ENCODE data around the gene CDH20.

DNA sequence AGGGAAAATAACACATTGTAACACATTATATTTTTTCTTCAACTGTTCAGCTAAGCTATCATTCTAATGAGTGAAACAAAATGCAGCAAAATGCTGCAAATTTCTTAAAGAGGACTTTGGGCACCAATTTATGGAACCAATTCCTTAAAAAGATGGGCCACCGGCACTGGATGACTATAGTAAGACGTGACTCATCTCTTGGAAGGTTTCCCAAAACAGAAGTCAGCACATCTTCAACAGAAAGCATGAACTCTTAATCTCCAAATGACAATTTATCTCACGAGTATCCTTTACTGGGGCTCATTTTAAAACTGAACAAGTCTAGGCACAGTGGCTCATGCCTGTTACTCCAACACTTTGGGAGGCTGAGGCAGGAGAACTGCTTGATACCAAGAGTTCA is 213.4 kb downstream of the CDH20 start:
- TF ChIP-seq, protein P1, sequence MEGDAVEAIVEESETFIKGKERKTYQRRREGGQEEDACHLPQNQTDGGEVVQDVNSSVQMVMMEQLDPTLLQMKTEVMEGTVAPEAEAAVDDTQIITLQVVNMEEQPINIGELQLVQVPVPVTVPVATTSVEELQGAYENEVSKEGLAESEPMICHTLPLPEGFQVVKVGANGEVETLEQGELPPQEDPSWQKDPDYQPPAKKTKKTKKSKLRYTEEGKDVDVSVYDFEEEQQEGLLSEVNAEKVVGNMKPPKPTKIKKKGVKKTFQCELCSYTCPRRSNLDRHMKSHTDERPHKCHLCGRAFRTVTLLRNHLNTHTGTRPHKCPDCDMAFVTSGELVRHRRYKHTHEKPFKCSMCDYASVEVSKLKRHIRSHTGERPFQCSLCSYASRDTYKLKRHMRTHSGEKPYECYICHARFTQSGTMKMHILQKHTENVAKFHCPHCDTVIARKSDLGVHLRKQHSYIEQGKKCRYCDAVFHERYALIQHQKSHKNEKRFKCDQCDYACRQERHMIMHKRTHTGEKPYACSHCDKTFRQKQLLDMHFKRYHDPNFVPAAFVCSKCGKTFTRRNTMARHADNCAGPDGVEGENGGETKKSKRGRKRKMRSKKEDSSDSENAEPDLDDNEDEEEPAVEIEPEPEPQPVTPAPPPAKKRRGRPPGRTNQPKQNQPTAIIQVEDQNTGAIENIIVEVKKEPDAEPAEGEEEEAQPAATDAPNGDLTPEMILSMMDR (CRISPR knock-in tag; IDR thresholded peaks at IDR 0.05): no peak
- TF ChIP-seq SOX5 (CRISPR knock-in tag; IDR thresholded peaks at IDR 0.05; ENCODE audit: borderline replicate concordance) (no peak), TBX3 (IDR thresholded peaks at IDR 0.05; ENCODE audit: borderline replicate concordance) (no peak), ATF4 (CRISPR knock-in tag; IDR thresholded peaks at IDR 0.05) (no peak), ZNF235 (CRISPR knock-in tag; IDR thresholded peaks at IDR 0.05; ENCODE audit: borderline replicate concordance) (no peak), ZBTB42 (CRISPR knock-in tag; IDR thresholded peaks at IDR 0.05) (no peak), CBX5 (CRISPR knock-in tag; IDR thresholded peaks at IDR 0.05; ENCODE audit: borderline replicate concordance) (no peak)
